Prostate gland (tissue), 2 donors: ENCODE measurements around the gene TRIP6.

ENCODE experiments used
- CTCF ChIP-seq, 4 experiments: fragments of 200-600 bp in 2 of 4; fragments of 450-650 bp in 2 of 4; sonication (generic) in 2 of 4; IDR thresholded peaks; 1 replicate in 3 of 4; 2 replicates in 1 of 4; pipeline ENCODE4 v1.5.1; 2016 to 2019; ENCODE audit warnings: antibody characterized with exemption in 4 of 4, mild to moderate bottlenecking in 2 of 4, moderate library complexity in 2 of 4
- POLR2A ChIP-seq: fragments of 450-650 bp; IDR thresholded peaks from one replicate; pipeline ENCODE4 v1.6.1; 2016; ENCODE audit warnings: antibody characterized with exemption, mild to moderate bottlenecking

DNA sequence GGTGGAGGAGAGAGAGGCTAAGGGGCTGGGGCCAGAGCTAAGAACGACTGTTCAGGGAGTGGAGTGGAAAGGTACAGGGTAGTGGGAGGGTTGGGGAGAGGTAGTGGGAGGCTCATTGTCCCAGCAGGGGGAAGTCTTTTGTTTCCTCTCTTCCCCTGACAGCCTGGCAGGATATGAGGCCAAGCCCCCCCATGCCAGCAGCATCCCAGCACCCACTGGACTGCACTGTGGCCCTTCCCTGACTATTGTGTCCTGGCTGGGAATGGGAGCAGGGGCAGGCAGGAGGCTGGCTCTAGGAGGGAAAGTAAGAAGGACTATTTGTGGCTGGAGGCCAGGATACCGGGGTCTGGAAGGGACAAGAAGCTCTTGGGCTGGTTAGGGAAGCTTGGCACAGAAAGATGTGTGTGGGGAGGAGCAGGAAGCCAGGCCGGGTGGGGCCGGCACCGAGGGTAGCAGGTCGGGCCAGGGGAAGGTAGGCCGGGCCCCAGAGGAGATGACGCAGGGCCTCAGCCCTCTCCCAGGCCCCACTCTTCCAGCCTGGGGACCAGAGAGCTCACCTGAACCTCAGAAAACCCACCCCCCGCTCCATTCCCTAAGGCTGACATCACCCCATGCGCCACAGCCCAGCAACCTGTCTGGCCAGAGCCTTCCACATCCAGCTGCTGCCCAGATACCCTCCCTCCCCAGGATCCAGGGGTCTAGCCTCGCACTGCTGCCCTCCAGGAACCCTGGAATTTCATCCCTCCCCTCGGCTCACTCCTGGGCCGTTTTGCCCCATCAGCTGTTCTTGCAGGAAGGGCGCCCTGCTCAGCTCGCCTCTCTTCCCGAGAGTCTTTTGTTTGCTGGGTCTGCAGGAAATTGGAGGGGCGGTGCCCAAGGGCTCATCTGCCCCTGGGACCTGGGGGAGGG lies 31.0 kb upstream of the TRIP6 start:
- TF ChIP-seq CTCF (IDR thresholded peaks at IDR 0.05) (no peak), POLR2A (no peak)
